ENCODE measurements around the gene PEX14.

The PEX14 gene

GRCh38 chr1:10622910-10623685 is 148.3 kb downstream of the PEX14 start:
- DNase-seq, result no peak

GRCh38 chr1:10623686-10624145 is 149.0 kb downstream of the PEX14 start:
- no peak for DNase-seq

GRCh38 chr1:10624256-10625050 is 149.7 kb downstream of the PEX14 start:
- DNase-seq, result no peak

- no peak for DNase-seq
Observed at GRCh38 chr1:10625076-10625475, 150.3 kb downstream of the PEX14 start.

- no peak for DNase-seq
Observed at GRCh38 chr1:10625554-10625953, 150.8 kb downstream of the PEX14 start.

GRCh38 chr1:10626131-10626731 is 151.5 kb downstream of the PEX14 start:
- no peak for DNase-seq

DNA sequence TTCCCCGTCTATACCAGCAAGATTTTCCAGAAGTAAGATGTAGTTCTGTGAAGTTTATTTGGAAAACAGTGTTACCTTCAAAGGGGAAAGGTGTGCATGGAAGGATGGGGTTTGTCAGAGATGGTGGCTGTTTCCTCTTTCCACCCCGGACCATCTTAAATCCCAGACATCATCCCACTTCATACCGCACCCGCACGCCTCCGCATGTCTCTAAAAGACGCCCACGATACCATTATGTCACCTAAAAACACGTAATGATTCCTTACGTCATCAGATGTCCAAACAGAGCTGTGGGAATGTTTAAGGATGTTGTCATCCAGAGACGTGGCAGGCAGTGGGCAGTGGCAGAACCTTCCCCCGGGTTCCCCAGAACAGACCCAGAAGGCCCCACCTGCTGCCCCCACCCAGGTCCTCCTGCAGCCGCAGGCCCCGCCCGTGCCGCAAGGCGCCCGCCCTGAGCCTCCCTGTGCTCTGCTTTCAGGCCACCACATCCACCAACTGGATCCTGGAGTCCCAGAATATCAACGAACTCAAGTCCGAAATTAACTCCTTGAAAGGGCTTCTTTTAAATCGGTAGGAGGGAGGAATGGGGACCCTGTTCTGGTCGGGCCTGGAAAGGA is 152.2 kb downstream of the PEX14 start:
- DNase-seq, result no peak

GRCh38 chr1:10628685-10629084 is 153.9 kb downstream of the PEX14 start:
- DNase-seq, result no peak

- DNase-seq, result no peak
Observed at GRCh38 chr1:10629091-10629815, 154.5 kb downstream of the PEX14 start.

- no peak for DNase-seq
Observed at GRCh38 chr1:10629816-10630571, 155.2 kb downstream of the PEX14 start.

DNA sequence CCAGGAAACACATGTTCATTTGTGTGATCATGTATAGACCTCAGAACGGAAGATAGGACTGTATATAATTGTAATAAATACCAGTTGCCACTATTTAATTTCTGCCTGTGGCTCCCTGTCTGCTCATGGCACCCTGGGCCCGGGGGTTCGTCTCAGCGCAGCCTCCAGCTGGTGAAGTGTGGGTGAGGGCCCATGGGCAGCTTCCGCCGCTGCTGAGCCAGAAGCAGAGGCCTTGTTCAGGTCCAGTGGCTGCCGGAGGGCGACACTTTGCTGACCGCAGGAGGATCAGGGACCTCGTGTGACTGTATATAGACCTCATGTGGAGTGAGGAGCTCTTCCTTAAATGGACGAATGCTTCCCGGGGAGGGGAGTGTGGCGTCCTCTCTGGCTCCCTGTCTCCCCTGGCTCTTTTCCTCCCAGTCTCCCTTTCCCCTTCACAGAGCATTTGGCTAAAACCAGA is 155.9 kb downstream of the PEX14 start:
- no peak for DNase-seq

DNA sequence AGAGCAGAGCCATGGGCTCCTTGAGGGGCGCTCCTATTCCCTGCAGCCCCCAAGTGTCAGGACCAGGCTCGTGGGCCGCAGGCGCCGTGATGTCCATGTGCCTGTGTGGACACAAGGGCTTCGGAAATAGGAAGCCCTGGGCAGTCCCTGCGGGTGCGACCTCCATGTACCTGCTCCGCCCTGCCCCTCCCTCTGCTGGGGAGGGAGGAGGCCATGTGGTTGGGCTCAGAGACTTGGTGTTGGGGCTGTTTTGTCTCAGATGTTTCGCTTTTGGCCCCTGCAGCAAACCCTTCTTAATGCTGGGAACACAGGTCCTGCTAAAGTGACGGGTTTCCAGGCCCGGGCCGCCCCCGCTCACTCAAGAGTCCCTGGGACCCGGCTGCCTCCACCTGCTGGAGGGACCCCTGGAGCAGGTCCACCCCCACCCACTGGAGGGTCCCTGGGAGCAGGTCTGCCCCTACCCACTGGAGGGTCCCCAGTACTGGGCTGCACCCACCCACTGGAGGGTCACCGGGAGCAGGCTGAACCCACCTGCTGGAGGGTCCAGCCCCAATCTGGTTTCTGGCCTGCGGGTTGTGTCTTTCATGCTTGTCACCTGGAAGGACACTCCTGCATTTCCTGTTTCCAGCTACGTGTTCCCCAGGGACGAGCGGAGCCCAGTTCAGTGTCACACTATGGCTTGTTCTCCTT is 156.5 kb downstream of the PEX14 start:
- no peak for DNase-seq

DNA sequence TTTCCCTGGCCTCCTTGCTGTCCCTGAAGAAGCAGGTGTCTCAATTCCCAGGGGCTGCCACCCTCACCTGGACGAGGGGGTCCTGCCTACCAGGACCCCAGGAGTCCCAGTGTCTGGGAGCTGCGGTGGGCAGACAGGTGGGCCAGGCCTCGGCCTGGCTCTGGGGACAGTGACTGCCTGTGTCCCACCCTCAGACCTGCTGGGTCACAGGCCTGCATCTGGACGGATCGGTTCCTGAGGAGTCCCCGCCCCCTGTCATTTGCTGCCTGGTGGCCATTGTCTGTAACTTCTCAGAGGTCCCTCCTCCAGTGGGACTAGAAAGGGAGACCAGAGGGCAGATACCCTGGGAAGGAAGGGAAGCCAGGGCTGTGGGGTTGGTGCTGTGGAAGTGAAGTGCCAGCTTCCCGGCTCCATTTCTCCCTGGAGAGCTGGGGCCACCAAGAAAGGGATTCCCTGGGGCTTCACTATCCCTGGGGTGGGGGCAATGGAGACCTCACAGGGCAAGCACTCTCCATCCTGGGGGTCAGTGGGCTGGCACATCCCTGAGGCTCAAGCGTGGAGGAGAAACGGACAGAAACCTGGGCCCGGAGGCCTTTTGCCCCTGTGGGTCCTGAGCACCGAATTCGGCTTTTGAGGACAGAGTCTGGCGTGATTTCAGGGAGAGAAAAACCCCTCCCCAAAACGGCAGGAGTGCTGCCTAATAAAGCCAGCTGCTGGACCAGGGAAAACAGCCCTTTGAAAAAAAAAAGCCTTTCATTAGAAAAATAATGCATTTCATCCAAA is 157.3 kb downstream of the PEX14 start:
- DNase-seq, result no peak

GRCh38 chr1:10632691-10633090 is 157.9 kb downstream of the PEX14 start:
- no peak for DNase-seq

DNA sequence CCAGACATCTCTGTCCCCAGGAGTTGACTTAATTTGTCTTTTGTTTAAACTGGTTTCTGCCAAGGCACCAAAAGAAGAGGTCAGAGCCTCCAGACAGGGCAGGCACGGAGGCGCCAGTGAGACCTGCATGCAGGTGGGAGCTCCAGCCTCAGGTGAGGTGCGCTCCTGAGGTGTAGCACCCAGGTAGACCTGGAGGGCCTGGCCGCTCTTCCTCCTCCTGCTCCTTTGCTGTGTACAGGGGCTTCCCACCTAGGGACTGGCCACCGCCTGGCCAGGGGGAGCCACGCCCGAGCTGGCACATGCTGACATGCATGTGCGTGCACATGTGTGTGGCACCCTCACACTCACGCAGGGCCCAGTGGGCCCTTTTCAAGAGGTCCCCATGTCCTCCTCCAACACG is 158.7 kb downstream of the PEX14 start:
- no peak for DNase-seq

- DNase-seq, result no peak
Observed at GRCh38 chr1:10634075-10634427, 159.3 kb downstream of the PEX14 start.

DNA sequence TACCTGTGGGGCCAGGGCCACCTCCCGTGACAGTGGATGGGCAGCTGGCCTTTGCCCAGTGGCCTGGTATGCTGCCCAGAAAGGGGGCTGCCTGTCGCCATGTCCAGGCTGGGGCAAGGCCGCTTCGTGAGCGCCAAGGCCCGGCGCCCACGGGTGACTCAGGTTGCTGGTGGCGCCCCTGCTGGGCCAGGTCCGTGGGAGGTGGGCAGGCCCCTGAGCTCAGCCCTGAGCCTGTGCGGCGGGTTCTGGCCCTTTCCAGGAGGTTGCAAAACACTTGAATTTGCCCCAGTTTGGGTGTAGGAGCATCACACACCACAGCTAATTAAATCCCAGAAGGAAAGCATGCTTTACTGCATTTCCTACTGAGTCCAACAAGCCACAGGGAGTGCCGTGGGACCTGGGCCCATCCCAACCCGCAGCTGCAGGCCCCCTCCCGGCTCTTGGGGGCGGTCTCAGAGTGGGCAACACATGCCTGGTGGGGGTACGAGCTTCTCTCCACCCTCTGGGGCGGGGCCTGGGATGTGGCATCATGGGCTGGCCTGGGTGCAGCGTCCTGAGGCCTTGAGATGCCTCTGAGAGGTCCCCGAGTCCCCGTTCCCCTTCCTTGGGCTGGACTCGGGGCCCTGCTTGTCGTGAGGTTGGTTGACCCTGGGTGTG is 159.8 kb downstream of the PEX14 start:
- DNase-seq, result no peak

- no peak for DNase-seq
Observed at GRCh38 chr1:10635085-10635896, 160.5 kb downstream of the PEX14 start.

GRCh38 chr1:10635992-10636391 is 161.2 kb downstream of the PEX14 start:
- no peak for DNase-seq
